ENCODE data around the gene ENAM.

- TF ChIP-seq CTCF (IDR thresholded peaks at IDR 0.05): no peak
- no peak for TF ChIP-seq POLR2A (IDR thresholded peaks at IDR 0.05)
Observed at GRCh38 chr4:70674191-70674590, 45.6 kb downstream of the ENAM start.

Data from thyroid gland (tissue), 4 donors.